UCSD-AML1 (cell line): Measurements from ENCODE around the gene SLC25A36.
A peak's percentile ranks its signal among the peaks of the same experiment; 100 is the strongest.
"Not testable (repeated sequence)": the region's sequence is repeated elsewhere in the genome, so short reads cannot be mapped to it uniquely, and the experiment has no call there.

Experiments
- DNase-seq: peaks from one replicate; lab custom pipeline; 2025; ENCODE audit not compliant: unreplicated experiment; lab: John Stamatoyannopoulos, UW

Gene SLC25A36

GRCh38 chr3:140994316-140994715 lies 52.7 kb downstream of the SLC25A36 start:
- no peak for DNase-seq

GRCh38 chr3:140994861-140995260 lies 53.2 kb downstream of the SLC25A36 start:
- not testable (repeated sequence) for DNase-seq

DNA sequence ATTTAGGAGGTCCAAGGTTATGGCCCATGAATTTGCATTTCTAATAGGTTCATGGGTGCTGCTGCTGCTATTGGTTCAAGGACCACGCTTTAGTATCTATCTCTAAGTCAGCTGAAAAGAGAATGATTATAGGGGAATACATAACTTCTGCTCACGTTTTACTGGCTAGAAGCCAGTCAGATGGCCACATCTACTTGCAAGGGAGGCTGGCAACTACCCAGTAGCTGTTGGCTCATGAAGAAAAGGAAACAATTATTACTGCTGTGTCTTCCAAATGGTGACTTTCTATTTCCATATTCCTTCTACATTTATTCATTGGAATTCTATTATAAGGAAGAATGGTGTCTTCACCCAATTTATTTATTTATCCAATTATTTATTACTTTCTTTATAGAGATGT lies 54.2 kb downstream of the SLC25A36 start:
- DNase-seq = no peak

GRCh38 chr3:141000027-141000663 lies 58.5 kb downstream of the SLC25A36 start:
- DNase-seq = peak; percentile 67

DNA sequence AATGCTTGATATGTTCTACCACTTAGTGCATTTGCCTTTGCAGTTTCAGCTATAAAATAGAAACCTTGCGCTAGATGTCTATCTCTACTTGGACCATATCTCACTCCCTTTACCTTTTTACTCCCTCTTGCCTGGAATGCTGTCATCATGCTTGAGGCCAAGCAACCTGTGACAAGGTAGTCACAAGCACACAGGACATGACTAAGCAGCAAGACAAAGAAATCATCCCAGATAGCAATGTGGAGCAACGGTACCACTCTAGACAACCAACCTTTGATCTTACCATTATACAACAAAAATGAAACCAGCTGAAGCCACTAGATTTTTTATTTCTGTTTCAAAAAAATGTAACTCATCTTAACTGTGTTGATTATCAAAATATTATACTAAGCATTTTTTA lies 59.0 kb downstream of the SLC25A36 start:
- no peak for DNase-seq

GRCh38 chr3:141006344-141006743 lies 64.7 kb downstream of the SLC25A36 start:
- no peak for DNase-seq

GRCh38 chr3:141009496-141009895 lies 67.9 kb downstream of the SLC25A36 start:
- DNase-seq = no peak

DNA sequence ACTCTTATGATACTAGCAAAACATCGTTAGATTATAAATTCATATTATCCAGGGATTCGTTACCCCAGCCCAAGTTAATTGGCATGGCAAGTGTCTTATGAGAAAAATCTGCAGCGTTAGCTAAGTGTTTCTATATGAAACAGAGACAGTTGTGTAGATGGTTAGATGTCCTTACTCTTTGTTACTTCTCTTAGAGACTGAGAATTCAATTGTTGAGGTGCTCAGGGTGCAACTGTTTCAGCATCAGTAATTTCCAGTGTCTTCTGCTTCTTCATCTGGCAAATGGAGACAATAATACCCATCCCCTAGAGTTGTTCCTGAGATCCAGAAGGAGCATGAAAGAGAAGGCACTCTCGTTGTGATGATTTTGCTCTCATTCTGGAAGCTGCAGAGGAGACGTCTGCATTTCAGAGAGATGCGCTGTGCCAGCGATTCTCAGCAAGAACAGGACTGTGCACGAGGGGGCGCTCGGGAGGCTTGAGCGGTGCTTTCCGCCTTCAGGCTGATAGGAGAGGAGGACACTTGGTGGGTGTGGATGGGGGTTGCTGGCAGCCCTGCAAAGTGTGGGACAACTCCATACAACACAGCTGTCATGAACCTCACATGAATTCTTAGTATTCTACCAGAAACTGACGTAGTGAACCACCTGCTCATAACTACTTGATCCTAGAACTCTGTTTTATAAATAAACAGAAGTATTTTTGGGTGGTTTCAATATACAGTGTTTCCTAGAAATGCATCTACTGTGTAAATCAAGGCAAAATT lies 69.8 kb downstream of the SLC25A36 start:
- peak; percentile 78 for DNase-seq

GRCh38 chr3:141011997-141012262 lies 70.3 kb downstream of the SLC25A36 start:
- no peak for DNase-seq

DNA sequence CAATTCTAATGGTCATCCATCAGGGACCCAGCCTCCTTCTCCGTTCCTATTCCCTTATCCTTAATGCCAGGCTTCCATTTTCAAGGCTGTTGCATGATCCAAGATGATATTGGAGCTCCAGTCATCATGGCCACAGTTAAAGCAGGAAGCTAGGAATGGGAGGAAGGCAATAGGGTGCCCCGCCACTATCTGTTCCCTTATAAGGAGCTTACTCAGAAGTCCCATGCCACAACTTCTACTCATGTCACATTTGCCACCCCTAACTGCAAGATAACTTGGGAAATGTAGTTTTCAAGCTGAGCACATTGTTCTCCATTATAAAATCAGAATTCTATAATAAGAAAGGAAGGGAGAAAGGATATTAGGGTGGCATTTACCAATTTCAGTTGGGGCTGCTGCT lies 70.9 kb downstream of the SLC25A36 start:
- DNase-seq = no peak

GRCh38 chr3:141015481-141015880 lies 73.8 kb downstream of the SLC25A36 start:
- DNase-seq = no peak

DNA sequence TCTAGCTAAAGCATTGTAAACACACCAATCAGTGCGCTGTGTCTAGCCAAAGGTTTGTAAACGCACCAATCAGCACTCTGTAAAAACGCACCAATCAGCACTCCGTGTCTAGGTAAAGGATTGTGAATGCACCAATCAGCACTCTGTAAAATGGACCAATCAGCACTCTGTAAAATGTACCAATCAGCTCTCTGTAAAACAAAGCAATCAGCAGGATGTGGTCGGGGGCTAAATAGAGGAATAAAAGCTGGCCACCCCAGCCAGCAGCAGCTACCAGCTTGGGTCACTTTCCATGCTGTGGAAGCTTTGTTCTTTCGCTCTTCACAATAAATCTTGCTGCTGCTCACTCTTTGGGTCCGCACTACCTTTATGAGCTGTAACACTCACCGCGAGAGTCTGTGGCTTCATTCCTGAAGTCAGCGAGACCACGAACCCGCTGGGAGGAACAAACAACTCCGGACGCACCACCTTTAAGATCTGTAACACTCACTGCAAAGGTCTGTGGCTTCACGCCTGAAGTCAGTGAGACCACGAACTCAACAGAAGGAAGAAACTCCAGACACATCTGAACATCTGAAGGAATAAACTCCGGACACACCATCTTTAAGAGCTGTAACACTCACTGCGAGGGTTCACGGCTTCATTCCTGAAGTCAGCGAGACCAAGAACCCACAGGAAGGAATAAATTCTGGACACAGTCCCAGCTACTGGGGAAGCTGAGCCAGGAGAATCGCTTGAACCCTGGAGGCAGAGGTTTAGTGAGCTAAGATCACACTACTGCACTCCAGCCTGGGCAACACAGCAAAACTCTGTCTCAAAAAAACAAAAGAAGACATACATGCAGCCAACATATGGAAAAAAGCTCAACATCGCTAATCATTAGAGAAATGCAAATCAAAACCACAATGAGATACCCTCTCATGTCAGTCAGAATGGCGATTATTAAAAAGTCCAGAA lies 76.0 kb downstream of the SLC25A36 start:
- not testable (repeated sequence) for DNase-seq

DNA sequence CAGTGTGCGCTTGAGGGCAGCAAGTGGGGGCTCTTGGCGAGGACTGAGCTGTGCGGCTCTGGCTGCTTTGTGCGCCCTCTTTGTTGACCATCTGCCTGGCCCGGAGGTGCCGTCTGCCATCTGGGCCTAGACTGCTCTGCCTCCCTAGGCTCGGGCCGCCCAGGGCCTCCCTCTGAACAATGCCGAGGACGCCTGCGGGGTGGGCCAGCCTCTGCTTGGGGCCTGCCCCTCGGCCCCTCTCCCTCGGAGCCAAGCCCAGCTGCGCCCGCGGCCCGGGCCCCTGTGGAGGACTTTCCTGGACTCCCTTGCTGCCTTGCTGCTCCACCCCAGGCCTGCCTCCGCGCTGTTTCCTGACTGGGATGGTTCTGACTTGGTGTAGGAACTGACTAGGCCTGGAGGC lies 77.6 kb downstream of the SLC25A36 start:
- no peak for DNase-seq

GRCh38 chr3:141020143-141020830 lies 78.7 kb downstream of the SLC25A36 start:
- peak; percentile 27 for DNase-seq

- DNase-seq = no peak
Measured at GRCh38 chr3:141021261-141021660, 79.6 kb downstream of the SLC25A36 start.
